ENCODE data around the gene HECA.

Gene HECA

GRCh38 chr6:139172567-139172966, 37.7 kb downstream of the HECA start:
- no peaks in the 10 kb centered on the region for H3K4me1 ChIP-seq
- intact Hi-C loops (cut with DNase I; ENCODE audit: low total_unique reads): no loop called here
- peaks cover 34 to 38% (median 36%) of the 10 kb centered on the region in 3 donors for H3K36me3 ChIP-seq
- no peaks in the 10 kb centered on the region for H3K27me3 ChIP-seq
- no peak overlapping the region for H3K4me3 ChIP-seq
- no peak for TF ChIP-seq CTCF (IDR thresholded peaks at IDR 0.05)
- H3K27ac ChIP-seq: no peak overlapping the region
- no peaks in the 10 kb centered on the region for H3K9me3 ChIP-seq
- no peak for DNase-seq

- Histone ChIP-seq H3K9me3 (no peaks in the 10 kb centered on the region), H3K4me3 (no peak overlapping the region), H3K36me3 (peaks cover 37 to 40% (median 39%) of the 10 kb centered on the region in 3 donors), H3K4me1 (no peaks in the 10 kb centered on the region), H3K27me3 (no peaks in the 10 kb centered on the region), H3K27ac (no peak overlapping the region)
- intact Hi-C loops (cut with DNase I; ENCODE audit: low total_unique reads): no loop called here
- DNase-seq: no peak
- TF ChIP-seq CTCF (IDR thresholded peaks at IDR 0.05): no peak
Measured at GRCh38 chr6:139173172-139173571, 38.3 kb downstream of the HECA start.

- Histone ChIP-seq H3K9me3 (no peaks in the 10 kb centered on the region), H3K4me3 (no peak overlapping the region), H3K27ac (no peak overlapping the region), H3K4me1 (no peaks in the 10 kb centered on the region), H3K36me3 (peaks cover 42 to 46% (median 44%) of the 10 kb centered on the region in 3 donors), H3K27me3 (no peaks in the 10 kb centered on the region)
- intact Hi-C loops (cut with DNase I; ENCODE audit: low total_unique reads): no loop called here
- TF ChIP-seq CTCF (IDR thresholded peaks at IDR 0.05): no peak
- no peak for DNase-seq
Measured at GRCh38 chr6:139173822-139174221, 38.9 kb downstream of the HECA start.

GRCh38 chr6:139174961-139175360, 40.1 kb downstream of the HECA start:
- H3K27me3 ChIP-seq: no peaks in the 10 kb centered on the region
- no peak for TF ChIP-seq CTCF (IDR thresholded peaks at IDR 0.05)
- H3K4me1 ChIP-seq: no peaks in the 10 kb centered on the region
- no peak overlapping the region for H3K4me3 ChIP-seq
- DNase-seq: no peak
- intact Hi-C loops (cut with DNase I; ENCODE audit: low total_unique reads): no loop called here
- peaks cover 47 to 54% (median 52%) of the 10 kb centered on the region in 3 donors for H3K36me3 ChIP-seq
- no peaks in the 10 kb centered on the region for H3K9me3 ChIP-seq
- no peak overlapping the region for H3K27ac ChIP-seq

GRCh38 chr6:139175389-139175948, 40.6 kb downstream of the HECA start:
- H3K9me3 ChIP-seq: no peaks in the 10 kb centered on the region
- H3K27ac ChIP-seq: no peak overlapping the region
- no peaks in the 10 kb centered on the region for H3K27me3 ChIP-seq
- H3K36me3 ChIP-seq: peaks cover 47 to 59% (median 58%) of the 10 kb centered on the region in 3 donors
- H3K4me3 ChIP-seq: no peak overlapping the region
- H3K4me1 ChIP-seq: no peaks in the 10 kb centered on the region
- no peak for DNase-seq
- intact Hi-C loops (cut with DNase I; ENCODE audit: low total_unique reads): no loop called here
- TF ChIP-seq CTCF (IDR thresholded peaks at IDR 0.05): no peak

- Histone ChIP-seq H3K4me3 (no peak overlapping the region), H3K9me3 (no peaks in the 10 kb centered on the region), H3K27ac (no peak overlapping the region), H3K27me3 (no peaks in the 10 kb centered on the region), H3K36me3 (peaks cover 47 to 62% (median 54%) of the 10 kb centered on the region in 3 donors), H3K4me1 (no peaks in the 10 kb centered on the region)
- DNase-seq: no peak
- TF ChIP-seq CTCF (IDR thresholded peaks at IDR 0.05): no peak
- intact Hi-C loops (cut with DNase I; ENCODE audit: low total_unique reads): no loop called here
Measured at GRCh38 chr6:139181236-139181635, 46.4 kb downstream of the HECA start.

Data from tibial artery (tissue), 4 donors.